HG03565 (cell line): ENCODE data around the gene RAB28.

Experiments
- ATAC-seq: cut with Tn5 transposase; IDR thresholded peaks from one replicate; pipeline ENCODE4 v1.9.1; 2021; ENCODE audit warnings: mild to moderate bottlenecking, moderate library complexity; ENCODE audit not compliant: unreplicated experiment

The RAB28 gene

DNA sequence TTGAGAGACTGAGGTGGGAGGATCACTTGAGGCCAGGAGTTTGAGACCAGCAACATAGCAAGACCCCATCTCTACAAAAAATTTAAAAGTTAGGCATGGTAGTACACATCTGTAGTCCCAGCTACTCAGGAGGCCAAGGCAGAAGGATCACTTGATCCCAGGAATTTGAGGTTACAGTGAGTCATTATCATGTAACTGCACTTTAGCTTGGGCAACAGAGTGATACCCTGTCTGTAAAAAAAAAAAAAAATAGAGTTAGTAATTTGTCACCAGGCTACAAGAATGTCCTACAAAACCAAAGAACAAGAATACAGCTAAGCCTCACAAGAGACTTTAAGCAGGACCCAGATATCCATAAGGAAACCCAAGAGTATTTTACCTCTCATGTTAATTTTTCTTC is 27.0 kb upstream of the RAB28 start:
- ATAC-seq: no peak

- ATAC-seq: no peak
Measured at GRCh38 chr4:13509442-13509841, 25.3 kb upstream of the RAB28 start.

- no peak for ATAC-seq
Measured at GRCh38 chr4:13504374-13504773, 20.2 kb upstream of the RAB28 start.

GRCh38 chr4:13498469-13498868 is 14.3 kb upstream of the RAB28 start:
- no peak for ATAC-seq

- ATAC-seq: no peak
Measured at GRCh38 chr4:13496605-13497004, 12.5 kb upstream of the RAB28 start.

GRCh38 chr4:13495753-13496152 is 11.6 kb upstream of the RAB28 start:
- ATAC-seq: no peak

GRCh38 chr4:13493793-13494192 is 9.7 kb upstream of the RAB28 start:
- no peak for ATAC-seq

DNA sequence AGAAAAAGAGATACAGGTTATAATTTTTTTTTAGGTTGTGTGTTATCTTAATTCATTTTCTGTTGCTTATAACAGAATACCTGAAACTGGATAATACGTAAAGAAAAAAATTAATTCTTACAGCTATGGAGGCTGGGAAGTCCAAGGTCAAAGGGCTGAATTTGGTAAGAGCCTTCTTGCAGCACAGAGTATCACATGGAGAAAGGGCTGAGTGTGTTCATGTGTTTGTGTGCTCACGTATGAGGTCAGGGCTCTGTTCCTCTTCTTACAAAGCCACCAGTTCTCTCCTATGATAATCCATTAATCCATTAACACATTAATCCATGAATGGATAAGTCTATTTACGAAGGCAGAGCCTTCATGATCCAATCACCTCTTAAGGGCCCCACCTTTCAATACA is 8.6 kb upstream of the RAB28 start:
- no peak for ATAC-seq

DNA sequence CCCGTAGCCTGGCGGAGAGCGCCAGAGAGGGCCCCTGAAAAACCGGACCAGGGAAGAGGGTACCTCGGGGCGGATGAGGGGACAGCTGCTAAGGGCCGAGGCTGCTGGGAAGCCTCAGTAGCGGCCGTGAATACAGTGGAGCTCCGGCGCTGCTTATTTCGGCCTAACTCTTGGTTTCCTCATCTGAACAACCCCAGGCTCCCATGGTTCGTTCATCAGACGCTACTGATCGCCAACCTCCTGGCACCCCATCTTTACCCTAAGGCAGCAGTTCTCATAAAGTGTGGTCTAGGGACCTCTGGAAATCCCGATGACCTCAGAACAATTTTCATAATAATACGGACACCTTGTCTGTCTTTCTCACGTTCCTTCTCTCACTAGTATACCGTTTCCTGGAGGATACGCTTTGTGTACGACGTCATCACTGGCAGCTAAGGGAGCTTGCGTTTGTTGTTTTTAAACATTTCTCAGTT is 645 bp upstream of the RAB28 start:
- ATAC-seq: peak; percentile 23

- peak; percentile 11 for ATAC-seq
Measured at GRCh38 chr4:13483768-13484121, 395 bp downstream of the RAB28 start.

DNA sequence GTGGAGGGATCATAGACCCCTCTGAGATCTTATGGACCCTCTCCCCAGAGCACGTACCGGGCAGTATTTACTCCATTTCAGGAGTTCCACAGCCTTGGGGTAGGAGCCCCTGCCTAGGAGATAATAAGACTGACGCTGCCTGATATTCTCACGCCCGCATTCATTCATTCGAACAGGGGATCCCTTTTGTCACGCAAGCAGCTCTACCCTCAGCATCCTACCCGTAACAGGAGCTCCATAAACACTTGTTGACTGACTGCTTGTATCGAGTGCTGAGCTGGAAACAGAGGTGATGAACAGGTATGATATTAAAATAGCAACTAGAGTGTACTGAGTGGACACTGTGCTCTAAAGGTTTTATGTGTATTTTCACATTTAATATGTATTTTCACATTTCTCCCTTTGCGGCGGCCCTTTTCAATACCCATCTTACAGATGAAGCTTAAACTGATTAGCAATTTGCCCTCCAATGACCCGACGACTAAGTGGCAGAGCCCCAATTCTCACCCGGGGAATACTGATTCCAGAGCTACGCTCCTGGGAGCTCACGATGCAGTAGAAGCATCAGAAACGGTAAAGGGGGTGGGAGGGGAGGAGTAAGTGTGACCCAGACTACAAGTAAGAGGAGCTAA is 888 bp downstream of the RAB28 start:
- ATAC-seq: no peak

GRCh38 chr4:13481569-13481968 is 2.6 kb downstream of the RAB28 start:
- no peak for ATAC-seq

DNA sequence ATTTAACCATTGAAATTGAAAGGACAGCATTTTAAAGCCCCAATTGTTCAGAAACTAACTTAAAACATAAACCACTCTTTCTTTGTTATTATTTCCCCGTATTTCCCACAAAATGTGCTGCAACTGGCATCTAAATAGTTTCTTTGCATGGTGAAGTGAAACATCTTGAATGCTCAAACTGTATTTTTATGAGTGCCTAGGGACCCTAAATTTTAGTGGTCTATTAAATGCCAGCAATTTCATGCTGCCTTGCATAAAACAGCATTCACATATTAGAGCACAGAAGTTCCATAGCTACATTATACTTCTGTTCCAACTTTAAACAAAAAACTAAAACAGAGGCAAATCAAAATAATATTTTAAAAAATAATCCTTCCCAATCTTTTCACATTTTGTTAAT is 5.4 kb downstream of the RAB28 start:
- no peak for ATAC-seq

DNA sequence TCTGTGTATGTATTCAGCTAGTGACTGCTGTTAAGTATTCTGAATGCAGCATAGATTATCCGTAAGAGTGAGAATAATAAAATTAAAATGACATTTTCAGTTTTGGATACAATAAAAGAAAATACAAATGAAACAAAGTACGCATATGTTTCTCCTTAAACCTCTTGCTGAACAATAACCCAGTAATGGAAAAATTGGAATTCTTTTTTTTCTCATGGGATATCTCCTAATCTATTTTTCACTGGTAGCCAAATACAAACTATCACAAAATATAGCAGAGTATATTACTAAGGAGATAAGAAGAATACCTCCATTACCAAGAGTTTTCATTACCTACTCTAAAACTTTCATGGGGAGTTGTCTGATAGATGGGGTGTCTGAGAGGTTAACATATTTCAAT is 6.0 kb downstream of the RAB28 start:
- no peak for ATAC-seq

- ATAC-seq: peak; percentile 73
Measured at GRCh38 chr4:13476915-13477314, 7.2 kb downstream of the RAB28 start.

DNA sequence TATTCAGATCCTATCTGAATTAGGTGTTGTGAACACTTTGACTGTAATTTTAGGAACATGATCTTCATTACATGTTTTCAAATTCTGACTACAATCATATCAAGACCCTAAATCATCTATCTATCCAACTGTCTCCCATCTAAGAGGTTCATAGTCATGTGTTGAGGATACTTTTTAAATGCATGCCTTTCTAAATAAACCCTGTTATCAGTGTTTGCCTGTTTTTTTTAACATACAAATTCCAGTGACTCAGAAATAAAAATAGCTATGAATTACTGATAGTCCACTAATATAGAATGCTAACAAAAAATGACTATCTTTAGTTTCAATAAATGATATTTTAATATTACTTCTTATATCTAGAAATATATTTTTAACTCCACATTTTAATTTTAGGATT is 8.0 kb downstream of the RAB28 start:
- ATAC-seq: no peak

GRCh38 chr4:13471400-13471799 is 12.7 kb downstream of the RAB28 start:
- ATAC-seq: no peak

GRCh38 chr4:13470379-13470778 is 13.8 kb downstream of the RAB28 start:
- peak; percentile 53 for ATAC-seq

GRCh38 chr4:13464973-13465372 is 19.2 kb downstream of the RAB28 start:
- ATAC-seq: no peak

- ATAC-seq: no peak
Measured at GRCh38 chr4:13464543-13464942, 19.6 kb downstream of the RAB28 start.

DNA sequence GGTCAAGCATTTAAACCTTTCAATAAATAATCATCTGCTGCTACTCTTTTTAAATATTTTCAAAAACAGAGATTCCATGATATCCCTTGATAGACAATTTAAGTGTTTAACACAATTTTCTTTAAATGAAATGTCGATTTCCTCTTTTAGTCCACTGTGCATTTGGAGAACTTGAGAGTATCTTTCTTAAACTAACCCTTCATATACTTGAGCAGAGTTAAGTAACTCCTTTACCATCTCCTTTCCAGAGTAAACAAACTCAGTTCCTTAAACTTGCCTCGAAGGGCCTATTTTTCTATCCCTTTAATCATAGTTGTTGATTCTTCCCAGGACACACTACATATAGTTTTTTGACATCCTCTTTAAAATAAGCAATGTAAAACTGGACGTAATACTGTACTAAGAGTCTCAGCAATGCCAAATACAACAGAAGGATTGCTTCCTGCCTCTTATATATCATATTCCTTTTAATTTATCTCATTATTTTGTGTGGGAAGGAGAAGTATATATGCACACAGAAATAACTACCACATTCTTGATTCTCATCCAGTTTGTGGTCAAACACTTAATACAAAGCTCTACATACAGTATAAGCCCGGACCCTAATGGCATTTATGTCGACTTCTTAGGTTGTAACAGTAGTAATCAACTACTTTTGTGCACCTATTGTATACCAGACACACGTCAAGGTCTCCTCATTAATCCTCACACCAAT is 22.8 kb downstream of the RAB28 start:
- no peak for ATAC-seq

- no peak for ATAC-seq
Measured at GRCh38 chr4:13455411-13455810, 28.7 kb downstream of the RAB28 start.

GRCh38 chr4:13454786-13455185 is 29.4 kb downstream of the RAB28 start:
- ATAC-seq: no peak
